NT2/D1 (cell line): ENCODE results near the gene NPTXR.

Experiments
- SUZ12 ChIP-seq: IDR thresholded peaks from 2 replicates; pipeline ENCODE4 v1.6.1; 2011; ENCODE audit not compliant: insufficient read length, insufficient read depth; ENCODE audit errors: extremely low read depth
- ZNF274 ChIP-seq: IDR thresholded peaks from 2 replicates; pipeline ENCODE4 v1.6.1; 2011; ENCODE audit warnings: mild to moderate bottlenecking, low read depth, low read length

GRCh38 chr22:38870791-38871359 is 27.0 kb upstream of the NPTXR start:
- TF ChIP-seq SUZ12: no peak
- TF ChIP-seq ZNF274: no peak
